ENCODE results near the gene OGA.

OGA gene

DNA sequence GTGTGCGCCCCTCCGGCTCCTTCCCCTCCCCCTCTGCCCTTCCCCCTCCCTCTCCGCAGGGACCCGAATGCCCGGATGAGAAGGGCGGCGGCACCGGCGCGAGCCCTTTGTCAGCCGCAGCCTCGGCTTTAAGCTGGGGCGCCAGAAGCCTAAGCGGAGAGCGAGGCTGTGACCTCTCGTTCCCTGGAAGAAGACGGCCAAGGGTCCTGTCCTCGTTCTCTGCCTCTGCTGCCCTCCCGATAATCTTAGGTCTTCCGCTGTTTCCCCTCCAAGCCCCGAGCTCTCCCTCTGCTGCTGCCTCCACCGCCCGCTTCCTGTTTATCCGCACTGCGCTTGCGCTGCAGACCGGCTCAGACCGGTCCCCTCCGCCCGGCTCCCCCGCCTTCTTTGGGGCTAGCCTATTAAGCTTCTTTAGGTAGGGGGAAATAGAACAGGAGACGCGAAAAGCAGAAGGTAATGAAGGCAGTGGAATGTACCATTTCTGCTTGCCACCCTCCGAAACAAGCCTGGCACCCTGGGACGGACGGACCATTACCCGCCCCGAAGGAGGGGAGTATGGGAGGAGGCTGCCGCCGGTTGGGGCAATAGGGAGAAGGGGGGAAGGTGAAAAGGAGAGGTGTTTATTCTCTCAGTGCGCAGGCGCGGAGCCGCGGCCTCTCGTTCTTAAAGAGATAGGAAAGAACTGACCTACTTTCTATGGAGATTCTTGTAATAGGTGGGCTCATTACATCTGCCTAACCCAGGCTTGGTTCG is at the start of gene OGA:
Gene OGA, minus strand, starts transcription at position 326 of the 753 bp plus-strand sequence. CDS start 422 bp downstream, outside the sequence.
- DNase-seq (ENCODE audit: low read depth) = peak; percentile 100

DNA sequence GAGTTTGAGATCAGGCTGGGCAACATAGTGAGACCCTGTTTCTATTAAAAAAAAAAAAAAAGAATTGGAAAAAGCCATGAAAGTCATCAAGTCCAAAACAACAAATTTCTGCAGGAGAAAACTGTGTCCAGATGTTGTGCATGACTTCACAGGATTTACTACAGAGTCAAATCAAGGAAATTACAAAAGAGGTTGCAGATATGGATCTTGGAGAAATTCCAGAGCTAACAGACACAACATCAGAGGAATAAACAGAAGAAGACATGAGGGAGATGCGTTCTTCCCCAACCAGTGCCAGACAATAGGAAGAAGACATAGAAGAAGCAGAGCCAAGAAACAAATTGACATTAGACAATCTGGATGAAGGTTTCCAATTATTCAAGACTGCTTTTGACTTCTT is 49.7 kb upstream of the OGA start:
- peak; percentile 29 for DNase-seq (ENCODE audit: low read depth)

DNA sequence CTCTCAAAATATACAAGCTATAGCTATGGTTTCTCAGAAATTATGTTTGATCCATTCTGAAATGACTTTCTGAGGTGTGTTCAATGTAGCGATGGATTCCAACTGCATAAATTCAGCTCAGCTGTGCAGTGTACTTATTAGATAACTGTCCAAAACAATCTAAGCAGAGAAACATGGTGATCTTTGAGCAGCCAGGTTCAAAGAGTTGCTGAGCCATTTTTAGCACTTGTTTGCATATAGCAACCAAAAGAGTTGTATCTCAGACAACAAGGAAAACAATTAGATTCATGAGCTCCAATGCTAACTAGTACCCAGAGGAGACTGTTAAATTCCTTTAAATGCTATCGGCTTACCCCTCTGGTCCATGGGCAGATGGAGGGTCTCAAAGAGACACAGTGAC is 41.3 kb upstream of the OGA start:
- no peak for DNase-seq (ENCODE audit: low read depth)

DNA sequence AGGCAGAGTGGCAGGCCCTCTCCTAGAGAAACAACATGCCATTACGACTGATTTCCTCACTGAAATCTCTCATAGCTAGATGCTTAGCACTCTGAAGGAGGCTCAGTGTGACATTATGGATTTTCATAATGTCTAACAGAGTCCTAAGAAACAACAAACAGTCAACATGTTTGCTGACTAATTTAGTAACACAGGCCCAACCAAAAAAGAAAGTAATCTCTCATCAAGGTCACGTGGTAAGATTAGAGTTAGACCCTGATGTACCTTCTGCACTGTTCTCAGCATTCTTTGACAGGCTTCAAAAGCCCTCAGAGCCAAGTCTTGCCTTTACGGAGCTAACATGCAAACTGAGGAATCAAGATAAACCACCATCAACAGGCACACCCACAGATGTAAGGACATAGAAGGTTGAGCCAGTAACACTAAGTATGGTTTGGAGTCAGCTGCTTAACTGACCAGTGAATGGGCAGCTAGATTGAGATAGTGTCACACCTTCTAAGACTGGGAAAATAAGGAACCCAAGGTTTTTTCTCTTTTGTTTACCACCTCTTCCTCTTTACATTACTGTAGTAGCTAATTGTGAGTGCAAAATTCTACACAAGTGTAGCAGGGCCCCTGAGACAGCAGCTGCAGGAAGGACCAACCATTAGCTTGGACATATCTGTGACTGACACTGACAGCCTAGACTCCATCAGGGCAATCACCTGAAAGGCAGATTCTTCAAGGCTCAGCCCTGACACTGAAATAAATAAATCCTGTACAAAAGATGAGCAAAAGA is 40.7 kb upstream of the OGA start:
- DNase-seq (ENCODE audit: low read depth) = no peak

DNA sequence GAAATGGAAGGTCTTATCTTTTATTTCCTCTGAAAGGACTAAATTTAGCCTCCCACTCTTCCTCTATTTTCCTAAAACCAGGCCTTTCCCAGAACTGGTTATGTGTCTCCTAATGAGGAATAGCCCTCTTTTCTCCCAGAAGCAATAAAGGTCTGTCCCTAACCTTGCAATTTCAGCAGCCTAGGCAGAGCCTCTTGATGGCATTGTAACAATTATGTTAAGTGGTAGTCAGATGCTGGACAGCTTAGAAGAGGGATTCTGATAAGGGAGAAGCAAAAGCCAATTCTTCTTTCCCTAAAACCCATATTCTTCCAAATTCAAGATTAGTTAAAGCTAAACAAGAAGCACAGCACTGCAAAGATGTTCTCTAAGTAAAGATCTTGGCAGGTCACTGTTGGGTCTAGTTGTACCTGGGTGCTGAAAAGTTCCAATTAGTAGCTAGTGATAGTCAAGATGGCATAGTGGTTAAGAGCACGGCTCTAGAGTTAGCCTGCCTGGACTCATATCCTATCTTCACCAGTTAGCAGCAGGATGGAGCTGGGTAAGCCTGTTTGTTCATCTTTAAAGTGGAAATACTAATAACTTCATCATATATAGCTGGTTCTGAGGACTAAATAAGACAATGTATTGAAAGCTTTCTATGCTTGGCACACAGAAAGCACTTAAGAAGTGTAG is 39.7 kb upstream of the OGA start:
- DNase-seq (ENCODE audit: low read depth) = no peak

DNA sequence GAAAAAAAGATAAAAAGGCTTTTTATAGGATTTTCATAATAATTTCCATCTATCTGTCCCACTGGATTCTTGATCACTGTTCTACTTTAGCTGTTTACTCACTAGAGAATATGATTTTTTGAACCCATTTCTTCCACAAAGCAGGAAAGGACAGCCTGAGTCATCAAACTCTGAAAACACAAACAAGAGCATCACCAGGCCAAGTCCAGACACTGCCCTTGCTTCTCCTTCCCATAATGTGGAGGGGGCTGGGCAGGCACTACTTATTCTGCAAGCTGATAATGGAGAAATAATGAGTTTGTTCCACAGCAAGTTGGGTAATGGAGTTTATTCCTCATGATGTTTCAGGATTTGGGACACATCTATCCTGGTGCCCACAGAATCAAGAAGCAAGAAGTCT is 38.4 kb upstream of the OGA start:
- DNase-seq (ENCODE audit: low read depth) = peak; percentile 84

DNA sequence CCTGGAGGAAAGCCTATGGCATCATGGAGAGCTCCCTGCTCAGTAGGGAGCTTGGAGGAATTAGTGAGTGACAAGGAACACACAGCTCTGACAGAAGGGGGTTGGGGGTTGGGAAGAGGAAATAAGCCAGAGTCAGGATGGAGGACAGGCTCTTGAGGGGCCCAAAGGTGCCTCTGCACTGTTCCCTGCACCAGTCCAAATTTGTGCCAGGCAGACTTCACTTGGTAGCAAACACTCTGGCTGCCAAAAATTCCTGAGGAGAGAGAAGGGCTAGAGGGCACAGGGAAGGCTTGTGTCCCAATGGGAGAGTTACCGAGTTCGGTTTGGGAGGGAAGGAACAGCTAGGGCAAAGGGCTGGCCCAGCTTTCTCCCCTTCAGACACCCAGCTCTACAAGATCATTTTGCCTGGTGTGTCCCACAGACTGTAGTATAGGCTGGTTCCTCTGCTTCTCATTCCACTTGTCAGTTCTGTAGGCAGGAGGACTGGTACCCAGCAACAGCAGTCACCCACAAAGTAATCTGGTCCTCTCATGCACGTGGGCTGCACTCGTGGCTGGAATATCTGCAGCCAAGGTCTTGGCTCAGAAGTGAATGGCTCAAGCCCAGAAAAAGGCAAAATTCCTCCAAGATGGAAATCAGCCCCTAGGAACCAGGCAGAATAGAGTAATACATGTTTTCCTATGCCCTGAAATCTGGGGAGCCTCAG is 33.3 kb upstream of the OGA start:
- no peak for DNase-seq (ENCODE audit: low read depth)

DNA sequence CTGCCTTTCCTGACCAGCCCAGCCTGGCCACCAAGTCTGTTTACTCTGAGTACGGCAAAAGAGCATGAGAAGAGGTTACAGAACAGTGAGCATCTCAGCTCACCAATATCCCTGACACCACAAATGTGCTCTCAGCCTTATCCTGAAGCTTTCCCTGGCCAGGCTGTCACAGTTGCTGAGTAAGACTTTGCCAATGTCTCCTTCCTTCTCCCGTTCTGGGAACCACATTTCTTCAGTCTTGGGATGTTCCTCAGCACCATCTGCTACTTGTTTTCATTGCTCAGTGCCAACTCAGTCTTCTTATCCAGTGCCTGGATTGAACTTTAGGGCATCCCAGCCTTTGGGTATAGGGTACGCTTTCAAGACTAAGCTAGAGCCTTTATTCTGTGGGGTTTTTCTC is 32.5 kb upstream of the OGA start:
- no peak for DNase-seq (ENCODE audit: low read depth)

DNA sequence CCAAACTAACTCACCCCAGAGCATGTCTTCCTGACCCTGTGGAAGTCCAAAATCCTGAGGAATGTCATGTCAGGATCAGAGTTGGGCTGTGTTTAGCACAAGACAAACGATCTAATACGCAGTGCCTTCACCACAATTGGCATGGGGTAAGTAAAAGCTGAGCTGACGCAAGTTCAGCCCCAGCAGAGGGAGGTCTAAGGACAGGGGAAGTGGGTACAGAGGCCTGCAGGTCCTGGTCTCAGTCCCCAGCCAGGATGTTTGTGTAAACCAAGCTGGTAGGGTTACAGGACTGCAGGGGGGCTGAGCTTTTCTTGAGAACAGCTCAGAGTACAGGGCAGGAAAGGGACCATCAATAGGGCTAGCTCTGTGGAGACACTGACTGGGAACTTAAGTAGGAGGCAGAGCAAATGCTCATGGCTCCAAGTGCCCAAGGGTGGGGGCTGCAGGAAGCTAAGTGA is 30.7 kb upstream of the OGA start:
- DNase-seq (ENCODE audit: low read depth) = peak; percentile 15

DNA sequence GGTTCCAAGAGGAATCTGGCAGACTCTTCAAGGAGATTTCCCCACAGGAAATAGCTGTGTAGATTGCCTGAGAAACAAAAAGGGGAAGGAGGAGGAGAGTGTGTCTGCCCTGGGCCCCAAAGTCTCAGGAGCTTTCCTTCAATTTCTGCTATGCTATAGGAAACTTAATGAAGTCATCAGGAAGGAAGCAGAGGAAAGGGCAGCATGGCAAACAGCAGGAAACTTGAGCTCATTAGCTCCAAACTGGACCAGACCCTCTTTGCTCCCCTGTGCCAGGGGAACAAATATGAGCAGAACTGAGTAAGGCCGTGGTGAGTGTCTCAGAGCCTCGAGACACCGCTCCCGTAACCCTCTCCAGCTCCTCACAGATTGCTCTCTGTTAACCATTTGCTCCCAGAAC is 30.2 kb upstream of the OGA start:
- peak; percentile 11 for DNase-seq (ENCODE audit: low read depth)

DNA sequence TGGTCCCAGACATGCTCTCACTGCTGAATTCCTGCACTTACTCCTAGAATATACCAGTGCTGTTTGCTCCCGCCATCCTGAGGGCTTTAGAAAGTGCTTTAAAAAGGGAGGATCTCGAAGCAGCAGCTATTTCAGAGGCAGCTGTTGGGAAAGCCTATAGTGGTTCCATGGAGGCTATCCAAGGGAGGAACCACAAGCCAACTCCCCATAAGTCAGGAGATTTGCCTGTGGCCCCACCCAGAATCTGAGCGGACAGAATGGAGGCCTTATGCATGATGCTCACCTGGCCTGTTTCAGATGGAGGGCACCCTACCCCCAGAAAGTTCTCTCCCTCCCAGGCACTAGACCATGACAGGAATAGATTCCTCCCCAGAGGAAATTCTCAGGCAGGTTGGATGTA is 27.6 kb upstream of the OGA start:
- DNase-seq (ENCODE audit: low read depth) = no peak

DNA sequence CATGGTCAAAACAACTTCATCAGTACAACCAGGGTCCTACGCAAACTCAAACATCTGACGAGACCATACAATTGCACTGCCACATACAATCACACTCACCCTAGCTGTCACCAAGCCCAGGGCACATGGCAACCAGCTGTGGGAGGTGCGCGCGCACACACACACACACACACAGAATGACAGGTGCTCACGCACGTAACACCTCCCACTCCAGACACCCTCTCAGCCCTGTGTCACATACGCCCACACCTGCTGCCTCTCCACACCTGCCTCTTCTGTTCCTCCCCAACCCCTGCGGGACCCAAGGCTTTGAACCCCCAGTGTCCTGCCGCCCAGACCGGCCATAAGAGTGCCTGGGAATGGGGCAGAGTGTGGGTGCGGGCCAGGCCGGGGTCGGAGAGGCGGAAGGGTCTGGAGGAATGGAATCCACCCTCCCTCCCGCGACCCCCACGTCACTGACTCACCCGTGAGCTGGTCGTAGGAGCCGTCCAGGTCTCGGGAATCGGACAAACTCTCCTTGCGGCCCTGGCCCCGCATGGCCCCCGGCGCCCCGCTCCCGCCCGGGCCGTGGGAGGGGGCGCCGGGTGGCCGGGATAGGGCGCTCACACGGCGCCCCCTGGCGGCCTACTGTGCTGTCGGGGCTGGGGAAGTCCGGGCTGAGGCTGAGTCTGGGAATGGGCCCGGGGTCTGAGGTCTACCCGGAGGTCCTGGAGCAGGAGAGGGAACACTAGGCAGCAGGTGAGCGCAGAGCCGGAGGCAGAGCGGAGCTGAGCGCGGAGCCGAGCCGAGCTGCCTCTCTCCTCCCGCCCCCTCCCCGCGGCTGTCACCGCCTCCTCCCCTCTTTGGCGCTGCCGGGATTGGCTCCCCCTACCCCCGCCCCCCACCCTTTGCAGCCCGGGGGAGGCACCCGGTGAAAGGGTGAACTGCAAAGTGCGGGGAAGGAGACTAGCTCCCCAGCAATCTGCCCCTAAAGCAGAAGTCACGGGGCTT is 25.1 kb upstream of the OGA start, which contains the start of gene KCNIP2:
Gene KCNIP2, minus strand, starts transcription at position 769 of the 990 bp plus-strand sequence. Its CDS starts 232 bp downstream, at position 537.
- no peak for DNase-seq (ENCODE audit: low read depth)

DNA sequence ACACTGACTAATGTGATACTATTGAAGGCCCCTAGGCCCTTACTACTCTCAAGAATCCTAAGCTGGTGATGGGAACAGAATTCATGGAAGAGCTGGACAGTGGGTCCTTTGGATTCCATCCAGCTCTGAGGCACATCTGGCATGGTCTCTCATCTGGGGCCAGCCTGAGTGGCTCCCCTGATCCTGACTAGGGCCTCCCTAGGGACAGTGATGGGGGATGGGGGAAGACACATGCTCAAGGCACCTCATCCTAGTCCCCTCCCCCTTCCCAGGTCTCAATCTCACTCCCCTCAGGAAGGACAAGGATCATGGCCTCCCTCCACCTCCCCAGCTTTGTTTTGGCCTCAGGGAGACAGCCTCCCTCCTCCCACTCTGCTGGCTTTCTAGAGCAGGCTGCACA is 23.6 kb upstream of the OGA start:
- DNase-seq (ENCODE audit: low read depth) = no peak

DNA sequence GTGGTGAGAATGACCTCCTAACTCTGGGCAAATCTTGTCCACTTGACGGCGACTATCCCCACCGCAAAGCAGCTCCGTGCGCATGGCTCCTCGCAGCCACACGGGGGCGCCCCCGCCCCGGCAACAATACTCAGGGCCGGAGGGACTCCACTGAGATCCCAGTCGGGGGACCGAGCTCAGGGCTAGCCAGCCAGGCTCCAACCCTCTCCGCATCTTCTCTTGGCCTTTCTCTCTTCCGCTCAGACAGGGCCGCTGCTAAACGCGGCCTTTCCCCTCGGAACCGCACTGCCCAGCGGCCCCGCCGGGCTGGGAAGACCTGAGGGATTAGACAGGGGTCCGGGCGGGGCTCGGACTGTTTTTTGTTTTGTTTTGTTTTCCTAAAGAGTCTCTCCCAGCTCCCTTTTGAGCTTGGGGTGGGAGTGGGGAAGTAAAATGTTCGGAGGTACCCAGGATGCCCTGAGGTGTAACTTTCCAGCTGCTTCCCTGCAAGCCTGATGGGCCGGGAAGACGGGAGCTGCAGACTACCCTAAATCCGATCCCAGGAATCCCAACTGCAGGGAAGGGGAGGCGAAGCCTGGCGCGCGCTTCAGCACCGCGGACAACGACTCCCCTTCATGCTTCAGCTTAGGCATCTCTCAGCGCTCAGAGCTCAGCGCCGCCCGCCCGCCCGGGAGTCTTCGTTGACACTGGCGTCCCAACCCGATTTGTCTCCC is 22.7 kb upstream of the OGA start:
- peak; percentile 86 for DNase-seq (ENCODE audit: low read depth)

DNA sequence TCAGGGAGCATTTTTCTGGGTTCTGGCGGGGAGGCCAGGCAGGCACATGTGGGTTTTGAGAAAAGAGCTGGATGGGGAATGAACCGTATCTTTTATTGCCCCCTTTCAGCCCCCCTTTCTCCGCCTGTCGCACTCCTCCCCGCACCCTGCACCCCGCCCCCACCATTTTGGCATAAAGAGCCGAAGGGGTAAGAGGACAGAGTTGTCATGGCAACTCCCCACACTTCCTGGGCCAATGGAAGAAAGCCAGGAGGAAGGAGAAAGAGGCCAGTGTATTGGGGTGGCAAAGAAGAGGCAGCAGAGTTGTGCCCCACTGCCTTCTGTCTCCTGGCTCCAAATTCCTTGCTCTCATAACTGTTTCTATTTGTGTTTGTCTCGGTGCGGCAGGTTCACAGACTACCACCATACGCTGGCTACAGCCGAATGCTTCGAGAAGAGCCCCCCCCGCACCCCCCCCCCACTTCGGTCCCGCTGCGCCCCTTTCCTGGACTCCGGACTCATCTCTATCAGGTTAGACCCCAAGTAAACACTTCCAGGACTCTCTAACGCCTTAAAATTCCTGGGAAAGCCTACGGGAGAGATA is 21.9 kb upstream of the OGA start:
- DNase-seq (ENCODE audit: low read depth) = peak; percentile 26

DNA sequence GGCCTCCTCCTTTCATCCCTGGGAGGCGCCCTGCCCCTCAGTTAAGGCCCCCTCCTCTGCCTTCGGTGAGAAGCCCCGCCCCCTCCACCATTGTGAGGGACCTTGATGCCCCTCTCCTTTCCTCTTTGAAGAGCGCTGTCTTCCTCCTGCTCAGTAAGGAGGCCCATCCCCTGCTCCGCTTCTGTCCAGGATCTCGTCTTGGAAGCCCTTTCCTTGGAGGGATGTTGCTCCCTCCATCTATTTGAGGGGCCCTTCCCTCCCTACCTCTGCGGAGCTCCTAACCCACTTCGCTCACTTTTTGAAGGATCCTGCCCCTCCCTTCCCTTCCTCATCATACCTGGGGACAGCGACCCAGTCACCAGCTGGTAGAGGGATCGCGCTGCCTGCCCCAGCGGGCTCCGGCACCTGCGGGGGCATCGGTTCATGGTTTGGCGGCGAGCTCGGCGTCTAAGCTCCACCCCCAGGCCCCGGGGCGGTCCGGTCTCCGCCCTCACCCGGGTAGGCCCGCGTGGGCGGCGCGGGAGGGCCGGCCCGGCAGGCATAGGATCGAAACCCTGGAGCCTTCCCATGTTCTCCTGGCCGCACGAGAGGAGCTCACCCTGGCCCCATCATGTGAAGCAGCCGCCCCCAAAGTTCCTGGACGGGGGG is 21.3 kb upstream of the OGA start:
- DNase-seq (ENCODE audit: low read depth) = peak; percentile 39

DNA sequence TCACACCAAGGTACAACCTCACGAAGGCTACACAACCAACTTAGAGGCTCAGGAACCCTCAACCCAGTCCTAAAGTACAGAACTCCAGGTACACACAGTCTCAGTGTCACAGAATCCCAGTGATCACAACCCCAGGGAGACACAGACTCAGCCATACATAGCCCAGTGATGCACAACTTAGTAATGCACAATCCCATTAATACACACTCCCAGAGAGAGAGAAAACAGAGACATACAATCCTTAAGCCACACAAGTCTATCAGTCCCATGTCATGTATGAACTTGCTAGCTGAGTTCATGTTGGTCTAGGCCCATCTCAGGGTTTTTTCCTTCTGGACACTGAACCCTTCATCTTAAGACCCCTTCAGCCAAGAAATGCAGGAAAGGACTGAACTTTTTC is 20.8 kb upstream of the OGA start:
- DNase-seq (ENCODE audit: low read depth) = no peak

DNA sequence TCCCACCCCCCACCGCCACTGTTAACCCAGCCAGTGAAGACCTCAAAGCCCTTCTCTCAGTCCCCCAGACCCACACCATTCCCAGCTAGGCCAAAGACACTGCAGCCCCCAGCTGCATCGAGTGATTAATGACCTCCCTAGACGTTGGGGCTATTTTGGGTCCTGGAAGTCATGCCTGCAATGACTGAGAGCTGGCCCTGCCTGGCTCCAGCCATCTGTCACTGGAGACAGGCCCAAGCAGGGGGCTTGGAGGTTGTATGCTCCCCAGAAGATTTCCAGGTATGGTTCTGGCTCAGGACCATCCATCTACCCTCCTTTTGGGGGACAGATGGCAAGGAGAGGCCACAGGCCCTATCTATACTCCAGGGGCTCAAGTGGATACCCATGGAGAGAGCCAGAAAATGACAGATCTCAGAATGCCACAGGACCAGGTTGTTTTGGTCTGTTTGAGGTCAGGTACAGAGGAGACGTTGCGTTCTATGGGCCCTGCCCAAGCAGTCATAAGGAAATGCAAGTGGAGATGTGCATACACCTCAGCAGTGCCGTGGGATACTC is 20.2 kb upstream of the OGA start:
- no peak for DNase-seq (ENCODE audit: low read depth)

DNA sequence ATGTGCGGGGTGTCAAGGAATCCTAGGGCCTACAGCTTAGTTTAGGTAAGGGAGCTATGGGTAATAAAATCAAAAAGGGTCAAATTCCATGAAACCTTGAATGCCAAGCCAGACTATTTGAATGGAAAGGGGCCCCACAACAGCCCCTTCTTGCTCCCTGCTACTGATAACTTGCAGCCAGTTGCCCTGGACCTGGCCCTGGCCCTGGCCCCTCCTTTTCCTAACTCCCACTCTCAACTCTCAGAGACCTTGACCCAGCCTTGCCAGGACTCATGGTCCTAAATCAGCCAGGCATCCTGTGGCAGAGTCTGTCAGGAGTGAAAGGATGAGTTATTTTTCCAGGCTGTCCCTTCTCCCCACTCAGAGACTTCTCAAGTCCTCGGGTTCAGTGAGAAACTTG is 19.5 kb upstream of the OGA start:
- no peak for DNase-seq (ENCODE audit: low read depth)
